WTC11 (cell line): ENCODE data around the gene IFIT3. TPM values are rescaled to one million over a fixed set of nuclear protein-coding genes. Genes with fewer than 3 reads are reported as not detected.

Experiments used
- ATAC-seq: fragments of 200-7000 bp; cut with Tn5 transposase; 2 replicates; pipeline ENCODE4 v1.10.0; 2021; ENCODE audit warnings: mild to moderate bottlenecking, moderate library complexity
- CTCF ChIA-PET: fragments of 300-600 bp; sonication (Branson Sonifier 250); formaldehyde crosslinking; loops from one replicate; lab custom pipeline; 2021; ENCODE audit warnings: antibody characterized with exemption; lab: Charles Lee
- POLR2A ChIA-PET: fragments of 350-600 bp; sonication (Branson Sonifier 250); formaldehyde crosslinking; loops from one replicate; lab custom pipeline; 2021; ENCODE audit warnings: antibody characterized with exemption; lab: Charles Lee
- DNase-seq: peaks from one replicate; pipeline ENCODE4 v3.0.0; 2021; ENCODE audit warnings: low spot score
- H3K27ac Mint-ChIP-seq: 2 replicates; pipeline ENCODE4 v1.8.0; 2021; ENCODE audit warnings: mixed read lengths
- H3K27me3 Mint-ChIP-seq: 2 replicates; pipeline ENCODE4 v1.8.0; 2021; ENCODE audit warnings: low read depth, mild to moderate bottlenecking, moderate library complexity, mixed read lengths
- H3K36me3 Mint-ChIP-seq: 2 replicates; pipeline ENCODE4 v1.8.0; 2021; ENCODE audit warnings: mixed read lengths
- H3K4me1 Mint-ChIP-seq: 2 replicates; pipeline ENCODE4 v1.8.0; 2022; ENCODE audit warnings: mixed read lengths
- H3K4me3 Mint-ChIP-seq: 2 replicates; pipeline ENCODE4 v1.8.0; 2021; ENCODE audit warnings: mild to moderate bottlenecking, moderate library complexity, mixed read lengths
- H3K9me3 Mint-ChIP-seq: 2 replicates; pipeline ENCODE4 v1.8.0; 2021; ENCODE audit warnings: mixed read lengths
- AR ChIP-seq: fragments of 250-450 bp; sonication (Bioruptor Pico); IDR thresholded peaks from 2 replicates; pipeline ENCODE4 v1.9.0; 2021; ENCODE audit warnings: mild to moderate bottlenecking
- ARID4B ChIP-seq: sonication (generic); formaldehyde crosslinking; IDR thresholded peaks from 2 replicates; pipeline ENCODE4 v1.8.0; 2023; ENCODE audit warnings: missing genetic modification reagents, mild to moderate bottlenecking, borderline replicate concordance
- CTCF ChIP-seq: fragments of 200-600 bp; IDR thresholded peaks from 2 replicates; pipeline ENCODE4 v1.8.0; 2022; ENCODE audit warnings: antibody characterized with exemption
- E2F5 ChIP-seq: sonication (generic); formaldehyde crosslinking; IDR thresholded peaks from 2 replicates; pipeline ENCODE4 v1.8.1; 2022; ENCODE audit warnings: mild to moderate bottlenecking, moderate library complexity, missing genetic modification reagents
- ERG ChIP-seq: fragments of 250-450 bp; sonication (Bioruptor Pico); IDR thresholded peaks from 2 replicates; pipeline ENCODE4 v1.8.0; 2021; ENCODE audit warnings: mild to moderate bottlenecking
- ETV6 ChIP-seq: sonication (generic); formaldehyde crosslinking; IDR thresholded peaks from 2 replicates; pipeline ENCODE4 v1.8.1; 2022; ENCODE audit warnings: mild to moderate bottlenecking, missing genetic modification reagents
- GABPB1 ChIP-seq: sonication (generic); formaldehyde crosslinking; IDR thresholded peaks from 2 replicates; pipeline ENCODE4 v1.8.1; 2023; ENCODE audit warnings: mild to moderate bottlenecking, missing genetic modification reagents
- MAX ChIP-seq: sonication (generic); formaldehyde crosslinking; IDR thresholded peaks from 2 replicates; pipeline ENCODE4 v1.8.0; 2022; ENCODE audit warnings: mild to moderate bottlenecking, missing genetic modification reagents
- USF1 ChIP-seq: sonication (generic); formaldehyde crosslinking; IDR thresholded peaks from 2 replicates; pipeline ENCODE4 v1.8.0; 2022; ENCODE audit warnings: mild to moderate bottlenecking, missing genetic modification reagents
- ZNF121 ChIP-seq: sonication (generic); formaldehyde crosslinking; IDR thresholded peaks from 2 replicates; pipeline ENCODE4 v1.8.0; 2023; ENCODE audit warnings: missing genetic modification reagents
- ZNF219 ChIP-seq: sonication (generic); formaldehyde crosslinking; IDR thresholded peaks from 2 replicates; pipeline ENCODE4 v1.8.0; 2023; ENCODE audit warnings: missing genetic modification reagents, mild to moderate bottlenecking, borderline replicate concordance
- ZNF281 ChIP-seq: sonication (generic); formaldehyde crosslinking; IDR thresholded peaks from 2 replicates; pipeline ENCODE4 v1.8.0; 2023; ENCODE audit warnings: mild to moderate bottlenecking, missing genetic modification reagents
- total RNA-seq: library from RNA; stranded (reverse); gene quantifications from 3 replicates; pipeline ENCODE4 v1.2.3, GENCODE V29; 2021

Gene IFIT3
- total RNA-seq, 1 experiment from 2014 or later = 0.42 TPM

GRCh38 chr10:89296220-89296648 is 31.6 kb upstream of the IFIT3 start (continued):
- TF ChIP-seq ARID4B (CRISPR knock-in tag) (no peak), GABPB1 (CRISPR knock-in tag) (no peak), ETV6 (CRISPR knock-in tag) (no peak), E2F5 (CRISPR knock-in tag) (no peak)
- TF ChIP-seq, all 79 proteins: peak for 0

GRCh38 chr10:89297356-89297755 is 30.4 kb upstream of the IFIT3 start:
- H3K27ac Mint-ChIP-seq = no peak overlapping the region
- H3K27me3 Mint-ChIP-seq = no peaks in the 10 kb centered on the region
- H3K4me1 Mint-ChIP-seq = peaks cover 14% of the 10 kb centered on the region
- H3K9me3 Mint-ChIP-seq = no peaks in the 10 kb centered on the region; the same call in 1 of the 2 replicates
- CTCF ChIA-PET = interaction anchor here (0.6 kb wide), 1 partner anchor 38 kb away, joined by 4 read pairs; no protein-coding TSS in a partner anchor
- POLR2A ChIA-PET = no interaction called here
- H3K4me3 Mint-ChIP-seq = no peak overlapping the region
- no peaks in the 10 kb centered on the region for H3K36me3 Mint-ChIP-seq
- ATAC-seq (no peak), DNase-seq (no peak)
- TF ChIP-seq ZNF281 (CRISPR knock-in tag) (no peak), USF1 (no peak), ZNF121 (CRISPR knock-in tag) (no peak), ERG (CRISPR knock-in tag) (no peak), CTCF (no peak), AR (CRISPR knock-in tag) (no peak), ZNF219 (CRISPR knock-in tag) (no peak), MAX (CRISPR knock-in tag) (no peak)
